Activated effector memory CD4-positive, alpha-beta T cell treated with Interleukin-2 at 50 U/mL for 16 hours (primary cell): ENCODE measurements around the gene ZNF577.
"Not testable (repeated sequence)": the region's sequence is repeated elsewhere in the genome, so short reads cannot be mapped to it uniquely, and the experiment has no call there.

Experiments
- DNase-seq: peaks from one replicate; pipeline ENCODE4 v3.0.0-alpha.2; 2020

Gene ZNF577

GRCh38 chr19:51887522-51888498 lies at the start of gene ZNF577:
ZNF577 (minus strand) TSS chr19:51887951; CDS start chr19:51880382, 7,569 bp downstream.
- DNase-seq = peak; percentile 39

GRCh38 chr19:51931921-51932320 lies 44.2 kb upstream of the ZNF577 start:
- DNase-seq = no peak

GRCh38 chr19:51927859-51928258 lies 40.1 kb upstream of the ZNF577 start:
- no peak for DNase-seq

- peak; percentile 75 for DNase-seq
Observed at GRCh38 chr19:51926784-51927741, 39.3 kb upstream of the ZNF577 start, which contains the start of gene ZNF613. ZNF613 (plus strand) TSS chr19:51927472; CDS start chr19:51936221, 8,749 bp downstream.

- no peak for DNase-seq
Observed at GRCh38 chr19:51926426-51926783, 38.7 kb upstream of the ZNF577 start.

GRCh38 chr19:51921949-51922348 lies 34.2 kb upstream of the ZNF577 start:
- no peak for DNase-seq

- DNase-seq = no peak
Observed at GRCh38 chr19:51919606-51920005, 31.9 kb upstream of the ZNF577 start.

- no peak for DNase-seq
Observed at GRCh38 chr19:51916167-51916566, 28.4 kb upstream of the ZNF577 start.

GRCh38 chr19:51915324-51915867 lies 27.6 kb upstream of the ZNF577 start:
- no peak for DNase-seq

- not testable (repeated sequence) for DNase-seq
Observed at GRCh38 chr19:51907981-51908380, 20.2 kb upstream of the ZNF577 start.

- not testable (repeated sequence) for DNase-seq
Observed at GRCh38 chr19:51906108-51906507, 18.4 kb upstream of the ZNF577 start.

- not testable (repeated sequence) for DNase-seq
Observed at GRCh38 chr19:51905639-51906038, 17.9 kb upstream of the ZNF577 start.

GRCh38 chr19:51905206-51905605 lies 17.5 kb upstream of the ZNF577 start:
- no peak for DNase-seq

- DNase-seq = peak; percentile 68
Observed at GRCh38 chr19:51904331-51905165, 16.8 kb upstream of the ZNF577 start, which contains the start of gene ZNF649. ZNF649 (minus strand) TSS chr19:51905017; CDS start chr19:51900107, 4,910 bp downstream.

- DNase-seq = no peak
Observed at GRCh38 chr19:51903192-51903591, 15.4 kb upstream of the ZNF577 start.

- no peak for DNase-seq
Observed at GRCh38 chr19:51901860-51902259, 14.1 kb upstream of the ZNF577 start.

GRCh38 chr19:51891193-51891747 lies 3.5 kb upstream of the ZNF577 start:
- no peak for DNase-seq

- no peak for DNase-seq
Observed at GRCh38 chr19:51889934-51890333, 2.2 kb upstream of the ZNF577 start.

- DNase-seq = no peak
Observed at GRCh38 chr19:51884713-51885112, 3.0 kb downstream of the ZNF577 start.

GRCh38 chr19:51882518-51882917 lies 5.2 kb downstream of the ZNF577 start:
- DNase-seq = no peak

GRCh38 chr19:51873097-51873496 lies 14.7 kb downstream of the ZNF577 start:
- no peak for DNase-seq
